Mesenchymal stem cell (in vitro differentiated cells and primary cell): Measurements from ENCODE around the gene CD163L1.

Experiments used
- DNase-seq: peaks from one replicate; pipeline ENCODE4 v3.0.0-alpha.2; 2013
- H2AFZ ChIP-seq: one replicate; pipeline ENCODE4 v1.6.1; 2013; ENCODE audit warnings: low read depth, mild to moderate bottlenecking, control low read depth, inconsistent platforms, low read length, moderate library complexity
- H2AK5ac ChIP-seq: 2 replicates; pipeline ENCODE4 v1.6.1; 2013; ENCODE audit warnings: low read length, moderate library complexity, mild to moderate bottlenecking, inconsistent platforms; ENCODE audit not compliant: severe bottlenecking
- H2BK120ac ChIP-seq: one replicate; pipeline ENCODE4 v1.6.1; 2013; ENCODE audit warnings: low read depth, mild to moderate bottlenecking, inconsistent platforms, low read length, moderate library complexity
- H2BK12ac ChIP-seq, 2 experiments: one replicate each; pipeline ENCODE4 v1.6.1; 2013; ENCODE audit warnings: inconsistent platforms in 2 of 2, low read length in 2 of 2, mild to moderate bottlenecking in 2 of 2, moderate library complexity in 2 of 2, control low read depth in 1 of 2
- H2BK15ac ChIP-seq: one replicate; pipeline ENCODE4 v1.6.1; 2013; ENCODE audit warnings: mild to moderate bottlenecking, low read depth, inconsistent platforms; ENCODE audit not compliant: poor library complexity, severe bottlenecking
- H2BK5ac ChIP-seq: 2 replicates; pipeline ENCODE4 v1.6.1; 2013; ENCODE audit warnings: low read depth, mild to moderate bottlenecking, low read length, control low read depth, inconsistent platforms; ENCODE audit not compliant: poor library complexity, severe bottlenecking
- H3K14ac ChIP-seq, 2 experiments: one replicate each; pipeline ENCODE4 v1.6.1; 2013; ENCODE audit warnings: inconsistent platforms in 2 of 2, low read length in 2 of 2, control low read depth in 1 of 2, mild to moderate bottlenecking in 1 of 2, moderate library complexity in 1 of 2
- H3K18ac ChIP-seq, 2 experiments: one replicate each; pipeline ENCODE4 v1.6.1; 2013; ENCODE audit warnings: inconsistent platforms in 2 of 2, low read length in 2 of 2, control low read depth in 1 of 2, low read depth in 1 of 2, mild to moderate bottlenecking in 1 of 2
- H3K23ac ChIP-seq, 2 experiments: one replicate each; pipeline ENCODE4 v1.6.1; 2013; ENCODE audit warnings: inconsistent platforms in 2 of 2, low read length in 2 of 2, mild to moderate bottlenecking in 2 of 2, moderate library complexity in 2 of 2, control low read depth in 1 of 2
- H3K27ac ChIP-seq: 2 replicates; pipeline ENCODE4 v1.5.1; 2013; ENCODE audit warnings: mild to moderate bottlenecking, moderate library complexity, low read length, control low read depth, inconsistent platforms; ENCODE audit not compliant: poor library complexity, severe bottlenecking
- H3K27me3 ChIP-seq, 2 experiments: 2 replicates each; pipeline versions ENCODE4 v1.6.1 to v1.7.0; 2013; ENCODE audit warnings: low read length in 2 of 2, mild to moderate bottlenecking in 2 of 2, moderate library complexity in 2 of 2, control low read depth in 1 of 2, inconsistent platforms in 1 of 2; ENCODE audit not compliant: control insufficient read depth in 1 of 2, insufficient read depth in 1 of 2
- H3K36me3 ChIP-seq, 2 experiments: 2 replicates each; pipeline versions ENCODE4 v1.6.1 to v1.7.0; 2013; ENCODE audit warnings: low read length in 2 of 2, control low read depth in 1 of 2, inconsistent platforms in 1 of 2, low read depth in 1 of 2, mild to moderate bottlenecking in 1 of 2; ENCODE audit not compliant: insufficient read depth in 2 of 2, control insufficient read depth in 1 of 2
- H3K4ac ChIP-seq, 2 experiments: one replicate each; pipeline ENCODE4 v1.6.1; 2013; ENCODE audit warnings: inconsistent platforms in 2 of 2, low read length in 2 of 2, mild to moderate bottlenecking in 2 of 2, moderate library complexity in 2 of 2, control low read depth in 1 of 2, low read depth in 1 of 2
- H3K4me1 ChIP-seq: 2 replicates; pipeline ENCODE4 v1.6.1; 2013; ENCODE audit warnings: low read depth, low read length, control low read depth; ENCODE audit not compliant: control insufficient read depth, insufficient read depth
- H3K4me2 ChIP-seq: 2 replicates; pipeline ENCODE4 v1.6.1; 2013; ENCODE audit warnings: low read length, mild to moderate bottlenecking, inconsistent platforms; ENCODE audit not compliant: poor library complexity, severe bottlenecking
- H3K4me3 ChIP-seq, 2 experiments: 2 replicates each; pipeline versions ENCODE4 v1.5.1 to v1.7.0; 2013; ENCODE audit warnings: low read length in 2 of 2, mild to moderate bottlenecking in 2 of 2, control low read depth in 1 of 2, low read depth in 1 of 2; ENCODE audit not compliant: insufficient read depth in 1 of 2
- H3K79me1 ChIP-seq: replicated peaks from 2 replicates; pipeline ENCODE4 v1.6.1; 2013; ENCODE audit warnings: mild to moderate bottlenecking, control low read depth, low read length, inconsistent platforms; ENCODE audit not compliant: poor library complexity, severe bottlenecking
- H3K9ac ChIP-seq: 2 replicates; pipeline ENCODE4 v1.7.0; 2013; ENCODE audit warnings: mild to moderate bottlenecking, low read length, moderate library complexity
- H3K9me3 ChIP-seq: 2 replicates; pipeline ENCODE4 v1.7.0; 2013; ENCODE audit warnings: mild to moderate bottlenecking, low read length; ENCODE audit not compliant: control insufficient read depth
- H4K8ac ChIP-seq: one replicate; pipeline ENCODE4 v1.6.1; 2013; ENCODE audit warnings: inconsistent platforms, mild to moderate bottlenecking, low read length, moderate library complexity
- H4K91ac ChIP-seq: one replicate; pipeline ENCODE4 v1.6.1; 2013; ENCODE audit warnings: mild to moderate bottlenecking, low read length, inconsistent platforms
- WGBS: methylation state at CpG from one replicate; pipeline ENCODE4 v1.1.7; 2013; ENCODE audit warnings: mixed read lengths; 5-methylcytosine and 5-hydroxymethylcytosine counted together

Gene CD163L1

DNA sequence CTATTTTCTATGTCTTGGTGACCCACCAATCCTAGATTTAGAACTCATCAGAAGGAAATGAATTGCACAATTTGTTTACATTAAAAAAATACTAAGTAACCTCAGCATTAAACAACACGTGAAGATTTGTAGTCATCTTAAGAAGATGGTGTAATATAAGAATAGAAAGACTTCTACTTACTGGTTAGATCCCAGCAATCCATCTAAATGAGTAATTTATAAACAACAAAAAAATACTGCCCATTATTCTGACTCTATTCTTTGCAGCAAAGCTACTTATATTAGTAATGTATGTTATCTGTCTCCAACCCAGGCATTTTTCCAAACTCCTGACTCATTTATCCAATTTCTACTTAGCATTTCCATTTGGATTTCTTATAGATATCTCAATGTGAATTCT is 67.8 kb downstream of the CD163L1 start:
- H3K9ac ChIP-seq, result no peak overlapping the region
- no peak overlapping the region for H2BK5ac ChIP-seq
- no peak overlapping the region for H3K18ac ChIP-seq
- H3K4me1 ChIP-seq, result no peaks in the 10 kb centered on the region
- H3K4ac ChIP-seq, result no peak overlapping the region
- no peak overlapping the region for H3K4me2 ChIP-seq
- no peaks in the 10 kb centered on the region for H3K36me3 ChIP-seq
- no peak overlapping the region for H2BK12ac ChIP-seq
- H2AK5ac ChIP-seq, result no peak overlapping the region
- no peak overlapping the region for H3K23ac ChIP-seq
- H3K4me3 ChIP-seq, result no peak overlapping the region
- no peak overlapping the region for H3K14ac ChIP-seq
- no peak overlapping the region for H2BK15ac ChIP-seq
- no peak overlapping the region for H4K8ac ChIP-seq
- no peaks in the 10 kb centered on the region for H3K79me1 ChIP-seq
- H3K9me3 ChIP-seq, result no peaks in the 10 kb centered on the region
- H2AFZ ChIP-seq, result no peak overlapping the region
- no peak overlapping the region for H4K91ac ChIP-seq
- H2BK120ac ChIP-seq, result no peak overlapping the region
- WGBS, result no CpG with 5 or more reads among the region's 1 CpG
- peak; percentile 58 for DNase-seq
- no peaks in the 10 kb centered on the region for H3K27me3 ChIP-seq
- no peak overlapping the region for H3K27ac ChIP-seq

DNA sequence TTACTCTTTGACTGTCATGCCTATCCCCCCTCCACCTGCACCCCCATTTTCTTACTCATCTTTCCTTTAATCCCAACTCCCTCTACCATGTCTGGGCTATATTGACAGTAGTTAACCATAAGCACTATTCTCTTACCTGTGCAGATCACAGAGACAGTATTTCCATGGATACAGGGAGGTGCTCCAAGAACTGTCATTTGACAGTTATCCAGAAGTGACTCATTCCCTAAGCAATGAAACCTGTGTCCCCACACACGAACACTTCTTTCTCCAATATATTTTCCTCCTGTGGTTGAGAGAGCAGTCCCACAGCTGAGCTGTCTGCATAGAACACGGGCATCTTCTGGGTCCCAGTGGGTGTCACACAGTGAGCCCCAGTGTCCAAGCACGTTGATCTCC is 68.8 kb downstream of the CD163L1 start:
- Histone ChIP-seq H3K18ac (no peak overlapping the region), H2BK15ac (no peak overlapping the region), H3K4ac (no peak overlapping the region), H2BK120ac (no peak overlapping the region), H3K4me2 (no peak overlapping the region), H4K8ac (no peak overlapping the region), H3K27ac (no peak overlapping the region), H3K79me1 (no peaks in the 10 kb centered on the region), H3K36me3 (no peaks in the 10 kb centered on the region), H3K9me3 (no peaks in the 10 kb centered on the region), H2AFZ (no peak overlapping the region), H3K4me3 (no peak overlapping the region), H3K27me3 (no peaks in the 10 kb centered on the region), H2BK5ac (no peak overlapping the region), H2BK12ac (no peak overlapping the region), H4K91ac (no peak overlapping the region), H3K14ac (no peak overlapping the region), H3K23ac (no peak overlapping the region), H3K4me1 (no peaks in the 10 kb centered on the region), H2AK5ac (no peak overlapping the region), H3K9ac (no peak overlapping the region)
- 87% methylated on average over 3 of the region's 3 CpGs for WGBS
- no peak for DNase-seq

DNA sequence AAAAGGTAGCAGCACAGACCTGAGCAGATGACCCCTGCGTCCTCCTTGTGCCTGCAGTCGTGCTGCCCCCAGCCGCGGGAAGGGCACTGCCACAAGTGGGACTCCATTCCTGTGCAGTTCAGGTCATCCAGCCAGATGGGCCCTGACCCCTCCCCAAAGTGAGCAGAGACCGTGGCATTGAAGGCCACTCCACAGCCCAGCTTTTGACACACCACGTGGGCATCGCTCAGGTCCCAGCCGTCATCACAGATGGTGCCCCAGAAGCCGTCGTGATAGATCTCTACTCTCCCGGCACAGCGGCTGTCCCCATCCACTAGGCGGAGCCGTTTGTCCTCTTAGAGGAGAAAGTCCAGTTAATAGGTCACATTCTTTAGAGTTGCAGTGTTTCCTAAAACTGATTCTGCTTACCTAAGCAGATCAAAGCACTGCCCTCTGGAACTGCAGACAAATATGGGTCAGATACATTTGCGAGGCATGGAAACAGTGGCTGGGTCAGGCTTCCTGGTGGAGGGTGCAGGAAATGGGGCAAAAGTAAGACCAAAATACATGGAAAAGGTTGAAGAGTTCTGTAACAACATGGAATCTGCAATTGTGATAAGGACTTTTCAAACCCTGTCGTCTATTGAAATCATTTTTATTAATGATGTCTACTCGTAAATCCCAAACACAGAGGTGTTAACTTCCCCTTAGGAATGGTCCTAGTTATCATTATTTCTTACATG is 69.4 kb downstream of the CD163L1 start:
- no peak overlapping the region for H3K4me2 ChIP-seq
- H2BK12ac ChIP-seq, result no peak overlapping the region

DNA sequence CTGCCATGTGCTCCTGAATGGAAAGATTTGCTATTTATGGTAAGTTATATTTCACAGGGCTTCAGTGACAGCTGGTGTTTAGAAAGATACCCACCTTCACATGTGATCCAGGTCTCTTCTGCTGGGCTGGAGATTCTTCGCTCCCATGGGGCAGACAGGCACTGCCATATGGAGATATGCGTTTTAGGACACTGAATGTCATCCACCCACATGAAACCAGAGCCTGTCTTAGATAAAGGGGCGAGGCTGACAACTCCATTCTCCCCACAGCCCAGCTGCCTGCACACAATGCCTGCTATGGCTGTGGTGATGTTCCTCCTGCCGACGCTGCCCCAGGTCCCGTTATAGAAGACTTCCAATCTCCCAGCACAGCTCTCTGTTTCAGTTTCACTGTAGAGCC is 70.7 kb downstream of the CD163L1 start:
- 84% methylated on average over 5 of the region's 6 CpGs for WGBS
- H2BK12ac ChIP-seq, result no peak overlapping the region
- DNase-seq, result no peak
- H3K23ac ChIP-seq, result no peak overlapping the region
- peaks cover 3% of the 10 kb centered on the region for H3K4me1 ChIP-seq
- H3K18ac ChIP-seq, result no peak overlapping the region
- no peaks in the 10 kb centered on the region for H3K79me1 ChIP-seq
- no peak overlapping the region for H2BK120ac ChIP-seq
- no peak overlapping the region for H4K8ac ChIP-seq
- H3K4me3 ChIP-seq, result no peak overlapping the region
- no peak overlapping the region for H3K14ac ChIP-seq
- no peaks in the 10 kb centered on the region for H3K36me3 ChIP-seq
- no peaks in the 10 kb centered on the region for H3K9me3 ChIP-seq
- no peaks in the 10 kb centered on the region for H3K27me3 ChIP-seq
- H3K4ac ChIP-seq, result no peak overlapping the region
- H2BK5ac ChIP-seq, result no peak overlapping the region
- H4K91ac ChIP-seq, result no peak overlapping the region
- H3K4me2 ChIP-seq, result no peak overlapping the region
- no peak overlapping the region for H2BK15ac ChIP-seq
- no peak overlapping the region for H2AK5ac ChIP-seq
- no peak overlapping the region for H3K27ac ChIP-seq
- no peak overlapping the region for H3K9ac ChIP-seq
- no peak overlapping the region for H2AFZ ChIP-seq

More for the DNA sequence above, 69.4 kb downstream of the CD163L1 start:
- peak; percentile 11 for DNase-seq
- Histone ChIP-seq H2BK120ac (no peak overlapping the region), H3K18ac (no peak overlapping the region), H3K4me1 (no peaks in the 10 kb centered on the region), H3K9me3 (no peaks in the 10 kb centered on the region), H3K14ac (peak overlapping the region in 1 of 2 experiments; percentile 3), H3K27ac (no peak overlapping the region), H3K79me1 (no peaks in the 10 kb centered on the region), H4K91ac (no peak overlapping the region), H3K4ac (no peak overlapping the region), H3K4me3 (no peak overlapping the region), H3K23ac (no peak overlapping the region), H2BK5ac (no peak overlapping the region), H4K8ac (no peak overlapping the region), H3K27me3 (no peaks in the 10 kb centered on the region), H3K9ac (no peak overlapping the region), H2AFZ (no peak overlapping the region), H3K36me3 (no peaks in the 10 kb centered on the region), H2BK15ac (no peak overlapping the region), H2AK5ac (no peak overlapping the region)
- 59% methylated on average over 15 of the region's 17 CpGs for WGBS
